Nephron progenitor cell (in vitro differentiated cells): ENCODE measurements around the gene KMT2D.
A peak's percentile ranks its signal among the peaks of the same experiment; 100 is the strongest.

ENCODE experiments used
- DNase-seq: peaks from one replicate; pipeline ENCODE4 v3.0.0; 2021
- H3K27ac Mint-ChIP-seq: 2 replicates; pipeline ENCODE4 v1.8.0; 2021; ENCODE audit warnings: mild to moderate bottlenecking, moderate library complexity, mixed read lengths
- H3K27me3 Mint-ChIP-seq: 2 replicates; pipeline ENCODE4 v1.8.0; 2021; ENCODE audit warnings: mild to moderate bottlenecking, low read depth, mixed read lengths; ENCODE audit not compliant: poor library complexity
- H3K36me3 Mint-ChIP-seq: 2 replicates; pipeline ENCODE4 v1.8.0; 2021; ENCODE audit warnings: low read depth, mixed read lengths
- H3K4me1 Mint-ChIP-seq: 2 replicates; pipeline ENCODE4 v1.8.0; 2021; ENCODE audit warnings: mixed read lengths
- H3K4me3 Mint-ChIP-seq: 2 replicates; pipeline ENCODE4 v1.8.0; 2021; ENCODE audit warnings: mild to moderate bottlenecking, moderate library complexity, mixed read lengths
- H3K9me3 Mint-ChIP-seq: 2 replicates; pipeline ENCODE4 v1.8.0; 2021; ENCODE audit warnings: mild to moderate bottlenecking, moderate library complexity, mixed read lengths
- TF ChIP-seq, protein P1 (sequence below): fragments of 200-600 bp; sonication (generic); IDR thresholded peaks from 2 replicates; pipeline ENCODE4 v1.5.0; 2021; ENCODE audit warnings: antibody characterized with exemption

KMT2D gene

DNA sequence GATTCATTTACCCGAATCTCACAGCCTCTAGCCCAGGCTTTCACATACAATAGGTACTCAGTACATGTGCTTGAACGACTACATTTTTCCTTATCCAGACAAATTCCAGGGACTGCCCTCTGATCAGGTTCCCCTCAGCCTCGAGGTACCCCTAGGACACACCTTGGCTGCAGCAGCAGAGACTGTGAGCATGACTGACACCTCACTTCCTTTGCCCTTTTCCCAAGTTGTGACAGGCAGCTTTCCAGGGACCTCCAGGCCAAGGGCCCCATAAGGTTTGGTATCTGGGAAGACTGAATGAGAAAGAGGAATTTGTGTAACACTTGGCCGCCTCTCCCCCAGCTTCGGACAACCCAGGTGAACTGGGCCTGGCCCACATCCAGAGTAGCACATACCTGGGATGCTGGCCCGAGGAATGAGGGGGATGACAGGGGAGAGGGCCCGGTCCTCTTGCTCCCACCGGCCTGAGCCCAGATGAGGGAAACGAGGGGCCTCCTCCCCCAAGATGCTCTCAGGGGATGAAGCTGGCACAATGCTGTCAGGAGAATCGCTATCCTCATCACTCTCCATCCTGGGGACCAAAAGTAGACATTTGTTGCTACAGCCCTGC is 31.8 kb downstream of the KMT2D start:
- TF ChIP-seq, protein P1, sequence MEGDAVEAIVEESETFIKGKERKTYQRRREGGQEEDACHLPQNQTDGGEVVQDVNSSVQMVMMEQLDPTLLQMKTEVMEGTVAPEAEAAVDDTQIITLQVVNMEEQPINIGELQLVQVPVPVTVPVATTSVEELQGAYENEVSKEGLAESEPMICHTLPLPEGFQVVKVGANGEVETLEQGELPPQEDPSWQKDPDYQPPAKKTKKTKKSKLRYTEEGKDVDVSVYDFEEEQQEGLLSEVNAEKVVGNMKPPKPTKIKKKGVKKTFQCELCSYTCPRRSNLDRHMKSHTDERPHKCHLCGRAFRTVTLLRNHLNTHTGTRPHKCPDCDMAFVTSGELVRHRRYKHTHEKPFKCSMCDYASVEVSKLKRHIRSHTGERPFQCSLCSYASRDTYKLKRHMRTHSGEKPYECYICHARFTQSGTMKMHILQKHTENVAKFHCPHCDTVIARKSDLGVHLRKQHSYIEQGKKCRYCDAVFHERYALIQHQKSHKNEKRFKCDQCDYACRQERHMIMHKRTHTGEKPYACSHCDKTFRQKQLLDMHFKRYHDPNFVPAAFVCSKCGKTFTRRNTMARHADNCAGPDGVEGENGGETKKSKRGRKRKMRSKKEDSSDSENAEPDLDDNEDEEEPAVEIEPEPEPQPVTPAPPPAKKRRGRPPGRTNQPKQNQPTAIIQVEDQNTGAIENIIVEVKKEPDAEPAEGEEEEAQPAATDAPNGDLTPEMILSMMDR = no peak
- peaks cover 54% of the 10 kb centered on the region for H3K36me3 Mint-ChIP-seq

DNA sequence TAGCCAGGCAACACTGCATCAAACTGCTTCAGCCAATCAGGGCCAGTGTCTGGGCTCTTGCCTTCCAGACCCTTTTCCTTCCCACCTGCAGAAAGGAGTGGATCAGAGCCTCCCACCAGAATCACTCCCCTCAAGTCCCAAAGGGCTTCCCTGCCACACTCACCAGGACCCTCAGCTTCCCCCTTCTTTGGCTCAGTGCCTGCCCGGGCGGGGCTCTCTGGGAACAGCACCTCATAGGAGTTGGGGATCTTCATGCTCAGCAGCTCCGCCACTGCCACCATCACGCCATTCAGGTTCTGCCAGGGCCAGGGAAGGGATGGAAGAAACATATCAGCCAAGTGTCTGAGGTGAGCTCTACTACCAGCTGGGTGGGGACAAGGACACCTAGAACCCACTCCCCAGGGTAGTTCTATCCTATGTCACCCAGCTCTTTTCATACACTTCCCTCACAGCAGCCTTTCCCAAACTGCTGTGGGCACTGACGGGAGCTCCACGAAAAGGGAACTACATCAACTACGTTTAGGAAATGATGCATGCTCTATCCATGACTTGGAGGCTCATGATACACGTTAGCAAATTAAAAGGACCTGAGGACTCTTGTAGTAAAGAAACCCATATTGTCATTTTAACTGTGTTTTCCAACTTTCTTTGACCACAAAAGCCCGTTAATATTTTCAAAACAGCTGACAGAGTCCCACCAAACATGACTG is 32.6 kb downstream of the KMT2D start:
- Mint-ChIP-seq H3K27me3 (no peaks in the 10 kb centered on the region), H3K4me3 (no peak overlapping the region), H3K36me3 (peaks cover 61% of the 10 kb centered on the region), H3K9me3 (no peaks in the 10 kb centered on the region), H3K4me1 (no peaks in the 10 kb centered on the region), H3K27ac (peak overlapping the region; percentile 77)
- TF ChIP-seq, protein P1 = no peak
- DNase-seq = no peak

More for the DNA sequence above, 31.8 kb downstream of the KMT2D start:
- no peak overlapping the region for H3K27ac Mint-ChIP-seq
- H3K4me3 Mint-ChIP-seq = no peak overlapping the region
- no peaks in the 10 kb centered on the region for H3K27me3 Mint-ChIP-seq
- H3K4me1 Mint-ChIP-seq = no peaks in the 10 kb centered on the region
- DNase-seq = no peak
- H3K9me3 Mint-ChIP-seq = no peaks in the 10 kb centered on the region

DNA sequence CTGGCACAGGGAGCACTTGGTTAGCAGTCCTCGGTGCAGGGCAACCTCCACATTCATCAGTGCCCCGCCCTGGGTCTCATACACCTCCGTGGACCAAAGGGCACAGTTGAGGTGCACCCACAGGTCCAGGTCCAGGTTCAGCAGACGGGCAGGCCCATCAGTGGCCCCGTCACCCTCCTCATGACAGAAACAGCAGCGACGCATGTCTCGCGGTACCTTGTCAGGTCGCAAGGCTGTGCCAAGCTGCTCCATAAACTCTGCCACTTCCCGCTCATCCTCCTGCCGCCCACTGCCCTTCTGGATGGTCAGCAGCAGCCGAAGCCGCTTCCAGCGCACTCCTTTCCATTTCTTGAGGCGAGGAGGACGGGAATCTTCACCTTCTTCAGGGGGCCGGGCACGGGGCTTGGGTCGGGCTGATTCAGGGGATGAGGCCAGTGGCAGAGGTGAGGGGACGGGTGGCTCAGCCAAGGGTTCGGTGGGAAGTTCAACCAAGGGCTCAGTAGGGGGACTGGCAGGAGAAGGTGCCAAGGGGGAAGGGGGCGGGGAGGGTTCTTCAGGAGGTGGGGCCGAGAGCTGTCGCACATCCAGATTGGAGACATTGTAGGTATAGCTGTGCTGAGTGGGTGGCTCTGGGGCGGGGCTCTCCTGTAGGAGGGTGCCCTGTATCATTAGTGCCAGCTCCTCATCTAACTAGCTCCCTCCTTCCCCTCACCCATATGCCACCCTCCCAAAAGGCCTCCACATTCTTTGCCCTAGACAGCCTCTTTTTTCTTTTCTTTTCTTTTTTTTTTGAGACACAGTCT is 33.7 kb downstream of the KMT2D start:
- Mint-ChIP-seq H3K4me3 (no peak overlapping the region), H3K36me3 (peaks cover 72% of the 10 kb centered on the region), H3K9me3 (no peaks in the 10 kb centered on the region), H3K27ac (no peak overlapping the region), H3K27me3 (no peaks in the 10 kb centered on the region), H3K4me1 (no peaks in the 10 kb centered on the region)
- DNase-seq = no peak
- TF ChIP-seq, protein P1 = no peak

DNA sequence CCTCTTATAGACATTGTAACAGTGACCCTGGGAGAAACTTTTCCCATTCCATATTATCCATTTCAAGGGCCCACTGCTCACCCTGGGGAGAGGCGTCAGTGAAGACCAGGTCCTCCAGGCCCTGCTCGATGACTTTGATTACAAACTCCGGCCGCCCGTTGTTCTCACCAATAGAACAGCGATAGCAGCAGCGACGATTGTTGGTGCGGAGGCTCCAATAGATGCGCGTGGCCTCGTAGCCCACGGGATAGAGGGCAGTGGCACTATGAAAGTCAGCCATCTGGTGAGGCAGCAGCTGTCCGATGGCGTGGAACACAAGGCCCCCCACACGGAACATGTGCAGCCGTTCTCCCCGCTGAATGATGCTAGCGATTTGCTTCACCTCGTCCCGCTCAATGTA is 34.5 kb downstream of the KMT2D start:
- no peaks in the 10 kb centered on the region for H3K9me3 Mint-ChIP-seq
- H3K27ac Mint-ChIP-seq = peak overlapping the region; percentile 70
- H3K27me3 Mint-ChIP-seq = no peaks in the 10 kb centered on the region
- no peak for DNase-seq
- no peaks in the 10 kb centered on the region for H3K4me1 Mint-ChIP-seq
- TF ChIP-seq, protein P1 = no peak
- H3K4me3 Mint-ChIP-seq = no peak overlapping the region
- peaks cover 73% of the 10 kb centered on the region for H3K36me3 Mint-ChIP-seq

DNA sequence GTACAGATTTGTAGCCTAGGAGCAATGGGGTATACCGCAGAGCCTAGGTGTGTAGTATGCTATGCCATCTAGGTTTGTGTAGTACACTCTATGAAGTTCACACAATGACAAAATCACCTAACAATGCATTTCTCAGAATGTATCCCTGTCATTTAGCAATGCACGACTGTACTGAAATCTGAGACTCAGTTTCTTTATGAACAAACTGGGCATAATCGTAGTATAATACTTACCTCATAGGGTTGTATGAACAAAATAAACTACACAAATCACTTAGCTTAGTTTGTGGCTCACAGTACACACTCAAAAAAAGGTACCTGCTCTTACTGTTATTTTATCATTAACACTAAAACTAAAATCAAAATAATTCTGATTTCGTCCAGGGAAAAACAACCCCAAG is 35.1 kb downstream of the KMT2D start:
- H3K4me3 Mint-ChIP-seq = no peak overlapping the region
- no peaks in the 10 kb centered on the region for H3K27me3 Mint-ChIP-seq
- no peaks in the 10 kb centered on the region for H3K9me3 Mint-ChIP-seq
- peak overlapping the region; percentile 70 for H3K27ac Mint-ChIP-seq
- no peak for DNase-seq
- H3K4me1 Mint-ChIP-seq = no peaks in the 10 kb centered on the region
- peaks cover 70% of the 10 kb centered on the region for H3K36me3 Mint-ChIP-seq
- TF ChIP-seq, protein P1 = no peak
